GM19099 (cell line): Measurements from ENCODE around the gene MDM1.

ENCODE experiments used
- POLR2A ChIP-seq: IDR thresholded peaks from 3 replicates; pipeline ENCODE4 v1.6.1; 2011; ENCODE audit warnings: low read depth; ENCODE audit not compliant: insufficient read length; ENCODE audit errors: extremely low read depth

MDM1 gene

DNA sequence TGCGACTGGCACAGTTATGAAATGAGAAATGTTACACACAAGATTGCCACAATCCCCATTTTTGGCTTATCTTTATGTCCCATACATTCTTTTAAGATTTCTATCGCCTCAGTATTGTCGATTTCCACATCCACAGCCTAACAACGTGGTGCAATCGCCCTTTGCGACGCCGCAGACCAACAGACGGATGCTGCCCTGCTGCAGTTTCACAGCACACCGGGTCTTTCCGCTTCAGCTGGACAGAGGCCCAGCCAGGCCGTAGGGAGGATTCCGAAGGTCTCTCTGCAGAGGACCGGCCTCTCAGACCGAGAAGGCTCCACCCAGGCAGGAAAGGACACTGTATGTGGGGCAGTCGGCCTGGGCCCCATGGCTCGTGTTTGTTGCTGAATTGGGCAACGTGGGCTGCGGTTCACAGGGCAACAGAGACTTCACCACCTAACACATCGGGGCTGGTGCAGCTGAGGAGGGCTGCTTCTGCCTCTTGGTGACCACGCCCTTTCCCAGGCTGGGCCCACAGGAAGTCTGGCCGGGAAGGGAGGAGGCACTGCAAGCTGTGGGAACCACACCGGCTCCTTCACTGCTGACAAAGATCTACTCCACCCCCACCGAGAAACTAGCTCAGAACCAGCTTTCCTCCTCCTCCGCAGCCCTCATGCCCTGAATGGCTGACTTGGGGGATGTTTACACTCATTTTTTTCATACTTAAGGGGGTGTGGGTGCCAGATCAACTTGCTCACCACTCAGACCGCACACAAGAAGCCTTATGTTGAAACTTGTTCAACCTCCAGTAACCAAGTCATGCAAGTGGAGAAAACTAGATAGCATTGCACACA lies 32.9 kb upstream of the MDM1 start:
- TF ChIP-seq POLR2A: peak; percentile 60

DNA sequence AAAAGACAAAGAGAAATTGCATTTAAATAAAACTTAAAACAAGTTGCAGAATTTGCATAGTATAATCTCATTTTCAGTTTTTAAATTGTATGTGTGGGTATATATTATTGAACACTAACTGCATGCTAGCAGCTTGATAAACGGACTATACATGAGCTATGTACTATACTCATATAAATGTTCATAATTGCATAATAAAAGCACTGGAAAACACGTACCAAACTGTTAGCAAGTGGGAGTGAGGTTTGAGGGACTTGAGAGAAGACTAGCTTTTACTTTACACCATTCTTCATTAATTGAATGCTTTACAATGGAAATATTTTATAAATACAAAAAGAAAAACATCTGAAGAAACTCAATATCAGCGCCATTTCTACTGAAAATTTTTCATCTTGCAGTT lies 32.2 kb upstream of the MDM1 start:
- TF ChIP-seq POLR2A: no peak

DNA sequence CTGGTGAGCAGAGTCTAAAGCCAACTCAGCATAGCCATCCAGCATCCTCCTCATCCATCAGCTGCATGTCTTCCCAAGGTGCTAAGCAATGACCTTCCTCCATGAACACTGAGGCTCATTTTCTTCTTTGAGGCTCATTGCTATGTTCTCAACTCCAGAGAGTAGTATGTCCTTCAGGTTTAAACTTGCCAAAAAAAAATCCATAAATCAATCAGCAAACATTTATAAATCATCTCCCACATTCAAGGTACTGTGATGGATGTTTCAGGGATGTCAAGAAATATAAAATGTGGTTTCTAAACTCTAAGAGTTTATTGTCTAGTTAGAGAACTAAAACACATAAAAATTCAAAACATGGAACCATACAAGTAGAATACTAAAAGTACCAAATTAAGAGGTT lies 29.8 kb upstream of the MDM1 start:
- TF ChIP-seq POLR2A: no peak

DNA sequence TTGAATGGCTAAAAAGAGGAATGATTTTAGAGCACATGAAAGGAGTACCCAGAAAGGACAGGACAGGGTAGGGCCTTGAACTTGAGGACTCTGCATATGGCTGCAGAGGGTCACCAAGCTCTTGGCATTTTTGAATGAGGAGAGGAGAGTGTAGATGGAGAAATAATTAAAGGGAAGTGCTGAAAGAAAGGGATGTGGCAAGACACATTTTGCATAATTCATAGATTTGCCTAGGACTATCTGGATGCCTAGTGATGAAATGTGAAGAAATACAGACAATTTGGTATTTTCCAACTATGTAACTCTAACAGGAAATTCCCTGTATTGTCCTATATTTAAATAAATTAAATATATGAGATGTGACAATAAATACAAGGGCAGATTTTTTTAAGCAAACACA lies 27.5 kb upstream of the MDM1 start:
- no peak for TF ChIP-seq POLR2A

DNA sequence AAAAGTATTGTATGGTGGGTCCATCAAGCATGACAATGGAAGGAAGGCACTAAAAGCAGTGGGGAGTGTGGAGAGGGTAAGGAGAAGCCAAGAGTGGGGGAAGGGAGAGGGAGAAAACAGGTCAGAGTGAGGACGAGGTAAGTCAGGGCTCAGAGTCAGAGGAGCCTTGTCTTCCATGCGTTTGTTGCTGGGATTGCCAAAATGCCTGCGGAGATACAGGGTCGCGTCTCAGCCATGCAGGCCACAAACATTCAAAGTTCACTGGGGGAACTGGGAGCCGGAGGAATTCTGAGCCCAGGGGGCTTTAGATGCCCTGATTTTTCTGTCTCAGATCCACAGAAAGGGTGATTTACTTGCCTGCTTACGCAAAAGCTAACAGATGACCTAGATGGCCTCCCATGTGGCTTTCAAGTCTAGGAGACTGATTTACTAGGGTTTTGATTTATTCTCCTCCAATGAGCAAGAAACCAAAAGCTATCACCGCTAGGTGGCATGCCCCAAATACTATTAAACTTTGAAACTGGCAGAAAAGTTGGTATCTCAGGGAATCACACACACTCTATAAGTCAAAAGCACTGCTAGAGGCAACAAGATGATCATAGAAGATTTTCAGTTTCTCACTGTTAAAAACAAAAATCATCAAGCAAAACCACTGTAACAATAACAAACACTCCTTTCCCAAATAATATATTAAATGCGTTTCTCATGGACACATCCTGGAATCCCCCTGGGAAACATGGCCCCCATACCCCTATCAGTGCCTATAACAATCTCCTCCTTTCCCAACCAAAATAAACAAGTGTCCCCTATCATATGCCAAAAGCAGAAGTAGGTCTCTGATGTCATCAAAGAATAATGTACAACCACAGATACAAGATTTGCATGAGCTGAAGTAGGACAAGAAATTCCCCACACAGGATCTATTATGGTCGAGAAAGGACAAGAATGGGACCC lies 26.6 kb upstream of the MDM1 start:
- no peak for TF ChIP-seq POLR2A

DNA sequence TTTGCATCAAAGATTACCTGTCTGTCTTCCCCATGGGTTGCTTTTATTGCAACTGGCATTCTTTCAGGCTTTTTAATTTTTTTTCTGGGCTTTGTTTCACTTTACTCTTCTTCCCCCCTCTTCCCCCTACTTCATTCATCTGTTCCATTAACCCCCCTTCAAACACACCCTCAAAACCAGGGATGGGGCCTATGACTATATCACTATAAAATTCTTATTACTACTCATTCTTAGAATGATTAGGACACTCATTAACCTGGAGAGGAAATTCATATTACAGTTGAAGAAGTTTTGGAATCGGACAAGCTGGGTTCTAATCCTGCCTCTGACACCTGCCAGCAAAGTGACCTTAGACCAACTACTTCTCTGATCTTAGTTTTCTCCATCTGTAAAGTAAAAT lies 24.8 kb upstream of the MDM1 start:
- TF ChIP-seq POLR2A: no peak

DNA sequence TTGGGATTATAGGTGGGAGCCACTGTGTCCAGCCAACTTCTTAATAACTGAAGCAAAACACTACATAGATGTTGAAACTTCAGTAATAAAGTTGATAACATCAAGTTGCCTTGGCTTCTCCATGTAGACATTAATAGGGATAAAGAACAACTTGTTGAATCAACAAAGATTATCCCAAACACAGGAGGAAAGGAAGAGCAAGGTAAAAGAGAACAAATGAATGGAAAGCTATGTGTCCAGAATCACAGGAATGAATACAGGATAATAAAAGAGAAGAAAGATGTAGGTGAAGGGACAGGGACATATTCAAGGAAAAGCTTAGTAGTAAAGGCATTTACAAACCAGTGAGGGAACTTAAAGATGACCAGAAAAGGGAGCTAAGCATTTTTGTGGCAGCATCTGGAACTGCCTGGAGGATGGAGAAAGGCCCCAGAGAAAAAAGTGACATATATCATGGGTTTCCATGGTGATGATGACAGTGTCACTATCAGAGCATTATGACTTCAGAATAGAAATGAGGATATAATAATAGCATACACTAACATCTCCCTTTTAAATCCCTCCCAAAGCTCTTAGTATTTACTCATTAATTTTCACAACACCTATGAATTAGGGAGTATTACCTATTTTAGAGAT lies 24.0 kb upstream of the MDM1 start:
- no peak for TF ChIP-seq POLR2A

DNA sequence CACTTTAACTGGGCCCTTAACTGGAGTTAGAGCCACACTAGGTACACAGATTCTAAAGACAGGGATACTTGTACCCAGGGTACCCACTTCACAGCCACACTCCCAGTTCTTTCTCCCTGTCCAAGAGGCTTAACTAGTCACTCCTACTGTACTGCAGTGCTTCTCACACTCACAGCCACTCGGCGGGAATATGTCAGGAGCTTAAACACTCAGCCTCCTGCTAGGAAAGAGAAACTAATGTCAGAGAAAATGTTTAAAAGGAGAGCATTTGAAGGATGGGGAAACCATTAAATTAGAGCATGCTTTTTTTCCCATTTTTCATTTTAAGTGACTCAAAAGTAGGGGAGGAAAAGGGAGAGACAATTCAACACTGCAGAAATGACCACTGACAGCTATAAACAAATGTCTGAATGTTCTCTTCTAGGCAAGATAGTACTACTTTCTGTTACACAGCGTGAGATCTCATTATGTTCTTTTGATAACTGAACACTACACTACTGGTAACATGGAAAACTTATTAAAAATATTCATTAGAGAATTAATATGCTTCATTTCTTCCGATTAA lies 22.9 kb upstream of the MDM1 start:
- TF ChIP-seq POLR2A: no peak

DNA sequence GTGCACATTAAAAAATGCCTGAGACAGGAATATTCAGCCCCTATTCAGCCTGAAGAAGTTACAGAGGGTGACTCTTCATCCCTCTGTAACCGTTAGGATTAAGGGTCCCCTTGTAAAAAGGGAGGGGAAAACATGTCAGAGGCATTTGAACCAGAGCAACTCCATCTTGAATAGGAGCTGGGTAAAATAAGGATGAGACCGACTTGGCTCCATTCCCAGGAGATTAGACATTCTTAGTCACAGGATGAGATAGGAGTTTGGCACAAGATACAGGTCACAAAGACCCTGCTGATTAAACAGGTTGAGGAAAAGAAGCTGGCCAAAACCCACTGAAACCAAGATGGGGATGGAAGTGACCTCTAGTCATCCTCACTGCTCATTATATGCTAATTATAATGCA lies 19.9 kb upstream of the MDM1 start:
- no peak for TF ChIP-seq POLR2A

DNA sequence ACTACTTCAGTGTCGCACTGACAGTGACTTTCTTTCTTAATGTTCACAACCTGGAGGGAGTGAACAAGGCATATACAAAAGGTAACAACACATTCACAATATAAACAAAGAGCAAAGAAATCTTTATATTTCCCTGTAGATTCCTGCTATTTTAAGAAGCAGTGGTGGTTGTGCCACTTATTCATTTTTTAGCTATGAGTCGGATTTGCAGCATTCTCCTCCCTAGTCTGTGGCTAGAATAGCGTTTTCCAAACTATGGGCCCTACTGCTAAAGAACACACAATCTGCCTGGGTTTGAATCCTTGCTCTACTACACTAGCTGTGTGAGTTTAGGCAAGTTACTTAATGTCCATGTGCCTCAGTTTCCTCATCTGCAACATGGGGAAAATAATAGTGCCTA lies 18.6 kb upstream of the MDM1 start:
- no peak for TF ChIP-seq POLR2A

DNA sequence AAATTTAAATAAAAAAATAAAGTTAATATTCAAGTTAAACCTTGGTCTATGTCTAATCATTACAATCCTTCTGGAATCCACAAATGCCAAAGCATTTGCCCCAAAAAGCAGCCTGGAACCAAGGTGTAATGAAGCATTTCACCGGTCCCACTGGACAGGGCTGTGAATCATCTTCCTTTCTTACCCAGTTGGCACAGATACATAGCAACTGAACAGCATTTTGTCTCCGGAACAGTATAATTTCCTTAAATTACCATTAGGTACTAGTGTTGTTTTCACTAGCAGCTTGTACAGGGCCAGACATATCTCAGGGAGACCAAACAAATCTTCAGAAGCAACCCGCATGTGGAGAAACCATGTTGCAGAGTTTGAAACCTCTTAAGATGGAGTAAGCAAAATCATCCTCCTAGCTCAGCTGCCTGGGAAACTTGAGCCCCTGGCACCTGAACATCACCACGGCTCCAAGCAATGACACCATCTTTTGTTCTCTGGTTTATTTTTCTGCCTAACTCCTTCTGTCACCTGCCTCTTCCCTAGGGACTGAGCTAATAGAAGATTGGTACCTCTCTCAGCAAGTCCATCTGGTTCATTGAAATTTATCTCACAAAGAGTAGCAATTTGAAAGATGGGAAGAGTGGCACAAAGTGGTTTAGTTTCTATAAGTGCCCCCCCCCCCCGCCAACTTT lies 17.9 kb upstream of the MDM1 start:
- no peak for TF ChIP-seq POLR2A

DNA sequence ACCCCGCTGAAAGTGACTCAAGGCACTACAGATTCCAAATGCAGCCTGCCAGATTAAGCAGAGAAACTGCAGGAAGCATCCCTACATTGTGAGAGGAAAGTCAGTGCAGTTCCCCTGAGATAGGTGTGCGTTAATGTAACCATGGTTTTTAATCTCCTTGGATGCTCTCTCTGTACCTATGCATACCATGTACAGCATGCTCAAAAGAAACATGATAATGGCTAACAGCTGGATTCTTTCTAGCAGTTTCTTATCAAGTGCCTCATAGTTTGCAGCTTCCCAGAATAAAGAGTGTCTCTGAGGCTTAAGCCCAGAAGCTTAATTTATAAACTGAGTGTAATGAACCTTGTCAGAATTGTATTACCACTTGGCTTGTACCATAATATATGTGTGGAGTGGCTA lies 17.1 kb upstream of the MDM1 start:
- TF ChIP-seq POLR2A: no peak

DNA sequence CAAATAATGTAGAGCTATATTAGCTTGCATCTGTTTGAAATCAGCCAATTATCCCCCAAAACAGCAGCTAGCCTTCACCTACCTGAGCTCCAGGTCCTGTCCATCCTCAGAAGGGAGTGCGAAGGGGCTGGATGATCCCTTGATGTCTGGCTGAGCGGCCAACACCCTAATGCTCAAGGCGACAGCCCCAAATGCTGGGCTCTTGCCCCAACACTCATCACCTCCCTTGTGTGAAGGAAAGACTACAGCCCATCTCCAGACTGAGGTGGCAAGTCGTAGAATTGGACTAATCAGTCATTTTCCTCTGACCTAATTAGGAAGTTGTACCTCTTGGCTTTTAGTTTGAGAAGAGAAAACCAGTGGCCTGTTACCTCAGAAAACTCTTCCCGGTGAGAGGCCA lies 16.3 kb upstream of the MDM1 start:
- no peak for TF ChIP-seq POLR2A

DNA sequence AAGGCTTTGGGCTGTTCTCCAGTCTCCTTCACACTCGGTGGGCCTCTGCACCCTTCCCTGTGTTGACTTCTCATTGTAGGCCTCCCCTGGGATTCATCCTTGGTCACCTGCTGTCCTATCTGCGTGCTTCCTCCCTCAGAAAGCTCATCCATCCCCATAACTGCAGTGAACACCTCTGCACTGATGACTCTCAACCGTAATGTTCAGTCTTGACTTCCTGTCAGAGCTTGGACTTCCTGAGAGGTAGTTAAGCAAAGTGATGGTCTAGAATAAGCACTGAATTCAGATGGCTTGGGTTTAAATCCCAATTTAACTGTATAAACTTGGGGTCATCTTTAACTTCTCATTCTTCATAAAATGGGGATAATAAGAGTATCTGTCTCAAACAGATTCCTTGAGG lies 13.6 kb upstream of the MDM1 start:
- TF ChIP-seq POLR2A: no peak

DNA sequence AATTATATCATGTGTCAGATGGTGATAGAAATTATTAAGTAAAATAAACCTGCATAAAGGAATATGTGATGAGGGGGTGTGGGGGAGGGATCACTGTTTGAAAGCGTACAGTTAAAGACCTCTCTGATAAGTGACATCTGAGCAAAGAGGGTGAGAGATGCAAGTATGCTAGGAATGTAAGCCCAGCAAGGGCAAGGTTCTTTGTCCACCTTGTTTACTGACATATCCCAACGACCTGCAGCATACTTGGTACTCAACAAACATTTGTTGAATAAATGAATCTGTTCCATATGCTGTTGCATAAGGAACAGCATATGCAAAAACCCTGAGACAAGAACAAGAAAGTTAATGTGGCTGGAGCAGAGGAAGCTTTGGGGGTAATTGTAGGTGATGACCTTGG lies 12.0 kb upstream of the MDM1 start:
- TF ChIP-seq POLR2A: no peak
